Psoas muscle (tissue), 8 donors: ENCODE data around the gene MAP1S. TPM values are rescaled to one million over a fixed set of nuclear protein-coding genes. Genes with fewer than 3 reads are reported as not detected.

Source experiments
- ATAC-seq, 4 donors: fragments of 200-7000 bp; cut with Tn5 transposase; one replicate each; pipeline ENCODE4 v1.9.1; 2020; ENCODE audit warnings: moderate library complexity in 3 of 4, mild to moderate bottlenecking in 2 of 4
- DNase-seq, 2 donors: peaks; one replicate each; pipeline ENCODE4 v3.0.0-alpha.2; 2020
- H3K27ac ChIP-seq: fragments of 200-600 bp; one replicate; pipeline ENCODE4 v1.8.0; 2022
- H3K27me3 ChIP-seq, 3 donors: fragments of 200-600 bp in 1 of 3; one replicate each; pipeline versions ENCODE4 v1.6.1 to v1.8.0; 2013 to 2022; ENCODE audit warnings: low read length in 2 of 3, mild to moderate bottlenecking in 2 of 3, moderate library complexity in 1 of 3; ENCODE audit not compliant: insufficient read depth in 3 of 3
- H3K36me3 ChIP-seq, 2 donors: fragments of 200-600 bp in 1 of 2; one replicate each; pipeline versions ENCODE4 v1.6.1 to v1.8.0; 2013 to 2022; ENCODE audit warnings: low read depth in 1 of 2, mild to moderate bottlenecking in 1 of 2, moderate library complexity in 1 of 2; ENCODE audit not compliant: insufficient read depth in 1 of 2
- H3K4me1 ChIP-seq: fragments of 200-600 bp; one replicate; pipeline ENCODE4 v1.8.0; 2022
- H3K4me3 ChIP-seq: fragments of 200-600 bp; one replicate; pipeline ENCODE4 v1.8.0; 2022; ENCODE audit warnings: mild to moderate bottlenecking
- H3K9me3 ChIP-seq: fragments of 200-600 bp; one replicate; pipeline ENCODE4 v1.8.0; 2022
- CTCF ChIP-seq: fragments of 200-600 bp; IDR thresholded peaks from one replicate; pipeline ENCODE4 v1.8.0; 2022; ENCODE audit warnings: antibody characterized with exemption
- WGBS, 3 donors: extraction: QIAGEN DNeasy Blood & Tissue Kit; methylation state at CpG; one replicate each; pipeline versions ENCODE4 v1.1.6 to v1.1.7; 2013; 5-methylcytosine and 5-hydroxymethylcytosine counted together
- intact Hi-C, 2 donors: fragments of 100-400 bp; cut with DNase I; formaldehyde crosslinking; loops; one replicate each; pipeline versions ENCODE4 v1.11.0 to v1.14.2; 2022
- polyA plus RNA-seq, 3 donors: library from polyadenylated mRNA; stranded (reverse); fragments of 200-250 nt; gene quantifications; one replicate each; pipeline ENCODE4 v1.2.3, GENCODE V29; 2013
- total RNA-seq, 4 donors: library from RNA; stranded (reverse); fragmentation: NEBNext Ultra II Directional in 2 of 4; extraction: Animal tissue kit (Norgen Biotek cat#: 25700) in 2 of 4; gene quantifications; one replicate each; pipeline versions ENCODE4 v1.2.1 to v1.2.4, GENCODE V29; 2021 to 2023
- donor health status: healthy with polysubstance abuse.
- donor health status: DM: no; HTN: no; CAD: no; lungs with moderate emphysema.
- donor health status: Bipolar disorder and iron deficiency.
- donor health status: healthy.
- donor health status: DM: yes; HTN: yes; CAD: no.
- donor health status: DM: no; HTN: no; CAD: no.
- donor health status: DM: no; HTN: no; CAD: no.
- donor health status: DM: yes; HTN: yes; CAD: no.

Gene MAP1S
- total and polyA plus RNA-seq, 7 donors = 19.1 to 60.6 (median 42.4) TPM

- H3K27me3 ChIP-seq = peaks cover 0 to 8% (median 7%) of the 10 kb centered on the region in 3 donors
- no peak for TF ChIP-seq CTCF
- no peaks in the 10 kb centered on the region for H3K9me3 ChIP-seq
- H3K4me1 ChIP-seq = no peaks in the 10 kb centered on the region
- intact Hi-C loops = no loop called here
- DNase-seq = no peak
- H3K36me3 ChIP-seq = no peaks in the 10 kb centered on the region
- ATAC-seq = no peak
- WGBS, 3 donors = 31 to 42% (median 34%) methylated on average over 9 of the region's 9 CpGs
- H3K27ac ChIP-seq = no peak overlapping the region
- no peak overlapping the region for H3K4me3 ChIP-seq
Observed at GRCh38 chr19:17753976-17754375, 34.7 kb downstream of the MAP1S start.

- TF ChIP-seq CTCF = no peak
- WGBS, 3 donors = 73 to 80% (median 77%) methylated on average over 5 of the region's 5 CpGs
- Histone ChIP-seq H3K4me3 (no peak overlapping the region), H3K36me3 (no peaks in the 10 kb centered on the region), H3K9me3 (no peaks in the 10 kb centered on the region), H3K4me1 (no peaks in the 10 kb centered on the region), H3K27me3 (peaks cover 0 to 10% (median 8%) of the 10 kb centered on the region in 3 donors), H3K27ac (no peak overlapping the region)
- DNase-seq (no peak), ATAC-seq (no peak)
- intact Hi-C loops = no loop called here
Observed at GRCh38 chr19:17754634-17755442, 35.6 kb downstream of the MAP1S start.

- no peaks in the 10 kb centered on the region for H3K36me3 ChIP-seq
- ATAC-seq (no peak), DNase-seq (no peak)
- no peak overlapping the region for H3K4me3 ChIP-seq
- intact Hi-C loops = no loop called here
- H3K27me3 ChIP-seq = peaks cover 0 to 10% (median 8%) of the 10 kb centered on the region in 3 donors
- H3K4me1 ChIP-seq = no peaks in the 10 kb centered on the region
- H3K27ac ChIP-seq = no peak overlapping the region
- no peaks in the 10 kb centered on the region for H3K9me3 ChIP-seq
- 56 to 71% (median 67%) methylated on average over 1 of the region's 1 CpG for WGBS, 3 donors
- TF ChIP-seq CTCF = no peak
Observed at GRCh38 chr19:17755443-17755890, 36.2 kb downstream of the MAP1S start.

GRCh38 chr19:17755977-17756670 lies 36.8 kb downstream of the MAP1S start:
- no peak for ATAC-seq
- Histone ChIP-seq H3K9me3 (no peaks in the 10 kb centered on the region), H3K4me3 (no peak overlapping the region), H3K4me1 (no peaks in the 10 kb centered on the region), H3K27ac (no peak overlapping the region), H3K27me3 (peaks cover 0 to 13% (median 8%) of the 10 kb centered on the region in 3 donors), H3K36me3 (no peaks in the 10 kb centered on the region)
- intact Hi-C loops = no loop called here
- 39 to 48% (median 41%) methylated on average over 11 to 12 of the region's 12 CpGs for WGBS, 3 donors
- TF ChIP-seq CTCF = no peak
- no peak for DNase-seq
